Body of pancreas (tissue), 4 donors: ENCODE data around the gene TAOK3.

ENCODE experiments used
- CTCF ChIP-seq, 7 experiments: fragments of 450-650 bp in 4 of 7; fragments of 200-600 bp in 3 of 7; sonication (generic) in 3 of 7; IDR thresholded peaks; one replicate each; pipeline ENCODE4 v1.5.1; 2016 to 2019; ENCODE audit warnings: antibody characterized with exemption in 7 of 7
- POLR2A ChIP-seq, 3 donors: fragments of 450-650 bp; IDR thresholded peaks; one replicate each; pipeline ENCODE4 v1.6.1; 2016; ENCODE audit warnings: antibody characterized with exemption in 3 of 3, mild to moderate bottlenecking in 2 of 3

GRCh38 chr12:118249547-118249946 is 123.2 kb downstream of the TAOK3 start:
- TF ChIP-seq CTCF (IDR thresholded peaks at IDR 0.05) (no peak), POLR2A (IDR thresholded peaks at IDR 0.05) (no peak)
